ENCODE results near the gene RMDN3.

DNA sequence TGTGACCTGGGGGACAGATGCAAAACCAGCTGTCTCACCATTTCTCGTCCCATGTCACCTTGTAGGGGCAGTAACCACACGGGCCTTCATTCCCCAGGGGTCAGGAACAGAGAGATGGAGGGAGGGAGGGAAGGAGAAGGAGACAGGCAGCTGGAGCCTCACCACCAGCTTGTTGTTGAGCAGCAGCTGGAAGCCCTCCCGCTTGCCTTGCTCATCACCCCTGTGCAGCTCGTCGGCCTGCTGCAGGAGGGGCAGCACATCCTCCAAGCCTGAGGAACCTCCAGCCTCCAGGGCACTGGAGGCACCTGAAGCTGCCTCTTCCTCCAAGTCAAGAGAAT lies 10.3 kb downstream of the RMDN3 start:
- TF ChIP-seq, protein P1, sequence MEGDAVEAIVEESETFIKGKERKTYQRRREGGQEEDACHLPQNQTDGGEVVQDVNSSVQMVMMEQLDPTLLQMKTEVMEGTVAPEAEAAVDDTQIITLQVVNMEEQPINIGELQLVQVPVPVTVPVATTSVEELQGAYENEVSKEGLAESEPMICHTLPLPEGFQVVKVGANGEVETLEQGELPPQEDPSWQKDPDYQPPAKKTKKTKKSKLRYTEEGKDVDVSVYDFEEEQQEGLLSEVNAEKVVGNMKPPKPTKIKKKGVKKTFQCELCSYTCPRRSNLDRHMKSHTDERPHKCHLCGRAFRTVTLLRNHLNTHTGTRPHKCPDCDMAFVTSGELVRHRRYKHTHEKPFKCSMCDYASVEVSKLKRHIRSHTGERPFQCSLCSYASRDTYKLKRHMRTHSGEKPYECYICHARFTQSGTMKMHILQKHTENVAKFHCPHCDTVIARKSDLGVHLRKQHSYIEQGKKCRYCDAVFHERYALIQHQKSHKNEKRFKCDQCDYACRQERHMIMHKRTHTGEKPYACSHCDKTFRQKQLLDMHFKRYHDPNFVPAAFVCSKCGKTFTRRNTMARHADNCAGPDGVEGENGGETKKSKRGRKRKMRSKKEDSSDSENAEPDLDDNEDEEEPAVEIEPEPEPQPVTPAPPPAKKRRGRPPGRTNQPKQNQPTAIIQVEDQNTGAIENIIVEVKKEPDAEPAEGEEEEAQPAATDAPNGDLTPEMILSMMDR (IDR thresholded peaks at IDR 0.05), result no peak
- no peak for TF ChIP-seq POLR2A (IDR thresholded peaks at IDR 0.05)

All from testis (tissue), 2 donors.